ENCODE results near the gene DPF3. TPM values are rescaled to one million over a fixed set of nuclear protein-coding genes. Genes with fewer than 3 reads are reported as not detected.
A peak's percentile ranks its signal among the peaks of the same experiment; 100 is the strongest.

DPF3 gene
- total and polyA plus RNA-seq, 2 donors (not counting 1 experiment from before 2014, with no cell fraction given) = 7.6 to 13.7 TPM

DNA sequence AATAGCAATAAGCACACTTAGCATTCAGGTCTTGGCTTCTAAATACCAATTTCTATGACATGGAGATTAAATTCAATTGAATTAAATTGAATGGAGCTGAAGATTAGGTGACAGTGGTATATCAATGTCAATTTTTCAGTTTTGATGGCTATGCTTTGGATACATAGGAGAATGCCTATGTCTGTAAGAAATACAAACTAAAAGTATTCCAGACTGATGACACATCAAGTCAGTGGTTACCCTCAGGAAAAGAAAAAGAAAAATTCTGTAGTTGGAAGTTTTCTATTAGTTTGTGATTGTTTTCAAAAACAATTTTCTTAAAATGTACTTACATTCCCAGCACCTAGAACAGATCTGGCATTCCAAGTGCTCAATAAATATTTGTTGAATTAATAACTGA, 27.5 kb upstream of the DPF3 start:
- TF ChIP-seq, protein P1, sequence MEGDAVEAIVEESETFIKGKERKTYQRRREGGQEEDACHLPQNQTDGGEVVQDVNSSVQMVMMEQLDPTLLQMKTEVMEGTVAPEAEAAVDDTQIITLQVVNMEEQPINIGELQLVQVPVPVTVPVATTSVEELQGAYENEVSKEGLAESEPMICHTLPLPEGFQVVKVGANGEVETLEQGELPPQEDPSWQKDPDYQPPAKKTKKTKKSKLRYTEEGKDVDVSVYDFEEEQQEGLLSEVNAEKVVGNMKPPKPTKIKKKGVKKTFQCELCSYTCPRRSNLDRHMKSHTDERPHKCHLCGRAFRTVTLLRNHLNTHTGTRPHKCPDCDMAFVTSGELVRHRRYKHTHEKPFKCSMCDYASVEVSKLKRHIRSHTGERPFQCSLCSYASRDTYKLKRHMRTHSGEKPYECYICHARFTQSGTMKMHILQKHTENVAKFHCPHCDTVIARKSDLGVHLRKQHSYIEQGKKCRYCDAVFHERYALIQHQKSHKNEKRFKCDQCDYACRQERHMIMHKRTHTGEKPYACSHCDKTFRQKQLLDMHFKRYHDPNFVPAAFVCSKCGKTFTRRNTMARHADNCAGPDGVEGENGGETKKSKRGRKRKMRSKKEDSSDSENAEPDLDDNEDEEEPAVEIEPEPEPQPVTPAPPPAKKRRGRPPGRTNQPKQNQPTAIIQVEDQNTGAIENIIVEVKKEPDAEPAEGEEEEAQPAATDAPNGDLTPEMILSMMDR (conservative IDR thresholded peaks at IDR 0.05 in 1 of 2, IDR thresholded peaks at IDR 0.05 in 1 of 2; ENCODE audit: low read depth in 1 of 2, low read length in 2 of 2) = no peak
- TF ChIP-seq EZH2 (IDR thresholded peaks at IDR 0.05; ENCODE audit: low read length, missing control alignments) = no peak
- no peaks in the 10 kb centered on the region for H3K27me3 ChIP-seq (ENCODE audit: control insufficient read depth, insufficient read depth, low read length)
- no peak overlapping the region for H2AFZ ChIP-seq (ENCODE audit: low read length)
- H3K36me3 ChIP-seq (ENCODE audit: control insufficient read depth, insufficient read depth, low read length) = no peaks in the 10 kb centered on the region
- H4K20me1 ChIP-seq (ENCODE audit: control insufficient read depth, extremely low read depth, insufficient read depth, low read length) = no peaks in the 10 kb centered on the region
- H3K4me1 ChIP-seq (ENCODE audit: control insufficient read depth, extremely low read depth, insufficient read depth, low read length) = peaks cover 4% of the 10 kb centered on the region
- H3K79me2 ChIP-seq (ENCODE audit: control insufficient read depth, insufficient read depth, low read length) = no peaks in the 10 kb centered on the region
- H3K4me3 ChIP-seq (replicated peaks in 1 of 4; ENCODE audit: control extremely low read depth in 1 of 4, insufficient read depth in 1 of 4, low read depth in 3 of 4, low read length in 4 of 4) = no peak overlapping the region
- no peaks in the 10 kb centered on the region for H3K9me3 ChIP-seq (ENCODE audit: control insufficient read depth, insufficient read depth, low read depth, low read length)
- H3K9ac ChIP-seq (ENCODE audit: insufficient read depth, low read length) = no peak overlapping the region
- H3K27ac ChIP-seq (ENCODE audit: insufficient read depth, low read length) = no peak overlapping the region
- H3K4me2 ChIP-seq (ENCODE audit: extremely low read depth, insufficient read depth, low read length) = no peak overlapping the region
- DNase-seq (ENCODE audit: low read depth in 2 of 2) = peak in 1 of 2 donors; percentile 20

DNA sequence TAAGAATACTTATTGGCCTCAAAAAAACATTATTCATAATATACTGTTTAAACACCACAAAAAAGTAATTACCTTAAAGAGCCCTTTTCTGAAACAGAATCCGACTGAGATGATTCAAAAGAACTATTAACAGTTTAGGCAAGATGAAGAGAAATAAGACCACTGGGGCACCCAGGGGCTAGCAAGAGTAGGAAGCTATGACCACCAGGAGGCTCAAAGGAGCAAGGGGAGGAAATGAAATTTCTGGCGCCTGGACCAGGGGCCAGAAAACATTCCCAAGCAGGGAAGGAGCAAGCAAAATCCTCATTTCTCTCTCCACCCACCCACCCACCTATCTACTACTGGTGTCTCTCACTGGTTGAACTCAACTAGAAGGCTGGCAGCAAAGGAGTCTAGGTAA, 26.1 kb upstream of the DPF3 start:
- no peak overlapping the region for H3K4me3 ChIP-seq (replicated peaks in 1 of 4; ENCODE audit: control extremely low read depth in 1 of 4, insufficient read depth in 1 of 4, low read depth in 3 of 4, low read length in 4 of 4)
- no peak for DNase-seq (ENCODE audit: low read depth in 2 of 2)
- H2AFZ ChIP-seq (ENCODE audit: low read length) = no peak overlapping the region
- H3K27ac ChIP-seq (ENCODE audit: insufficient read depth, low read length) = no peak overlapping the region
- TF ChIP-seq, protein P1 (conservative IDR thresholded peaks at IDR 0.05 in 1 of 2, IDR thresholded peaks at IDR 0.05 in 1 of 2; ENCODE audit: low read depth in 1 of 2, low read length in 2 of 2) = no peak
- TF ChIP-seq EZH2 (IDR thresholded peaks at IDR 0.05; ENCODE audit: low read length, missing control alignments) = no peak
- no peak overlapping the region for H3K4me2 ChIP-seq (ENCODE audit: extremely low read depth, insufficient read depth, low read length)
- no peaks in the 10 kb centered on the region for H3K4me1 ChIP-seq (ENCODE audit: control insufficient read depth, extremely low read depth, insufficient read depth, low read length)
- no peaks in the 10 kb centered on the region for H3K36me3 ChIP-seq (ENCODE audit: control insufficient read depth, insufficient read depth, low read length)
- no peaks in the 10 kb centered on the region for H3K79me2 ChIP-seq (ENCODE audit: control insufficient read depth, insufficient read depth, low read length)
- no peaks in the 10 kb centered on the region for H3K9me3 ChIP-seq (ENCODE audit: control insufficient read depth, insufficient read depth, low read depth, low read length)
- no peaks in the 10 kb centered on the region for H4K20me1 ChIP-seq (ENCODE audit: control insufficient read depth, extremely low read depth, insufficient read depth, low read length)
- no peak overlapping the region for H3K9ac ChIP-seq (ENCODE audit: insufficient read depth, low read length)
- H3K27me3 ChIP-seq (ENCODE audit: control insufficient read depth, insufficient read depth, low read length) = no peaks in the 10 kb centered on the region

DNA sequence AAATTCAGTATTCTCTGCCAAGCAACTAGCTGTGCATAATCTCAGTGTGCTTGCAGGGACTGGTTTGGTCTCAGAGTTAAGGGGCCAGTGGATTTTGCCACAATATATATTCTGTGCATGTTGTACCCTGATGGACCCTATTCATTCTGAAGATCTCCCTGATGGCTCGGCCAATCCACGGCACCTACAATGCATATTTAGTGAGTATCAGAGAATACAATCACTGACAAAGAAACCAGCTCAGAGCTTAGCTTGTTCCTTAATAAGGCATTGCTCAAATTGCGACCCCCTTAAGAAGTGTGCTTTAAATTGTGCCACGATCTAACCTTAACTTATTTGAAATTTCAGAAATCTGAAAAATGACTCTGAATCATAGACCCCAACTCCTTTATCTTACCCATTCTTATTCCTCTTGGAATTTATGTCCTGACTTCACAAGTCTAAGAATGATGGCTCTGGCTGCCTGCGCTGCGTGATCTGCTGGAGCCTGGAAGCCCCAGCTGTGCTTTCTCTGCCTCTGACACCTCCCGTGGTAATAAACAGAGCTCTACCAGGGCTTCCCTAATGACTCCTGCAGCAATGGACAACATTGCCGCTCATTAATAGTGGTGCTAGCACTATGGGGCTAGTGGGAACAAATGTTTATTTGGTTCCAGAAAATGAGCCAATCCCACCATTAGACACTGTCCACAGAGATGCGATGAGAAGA, 23.3 kb upstream of the DPF3 start:
- H3K9ac ChIP-seq (ENCODE audit: insufficient read depth, low read length) = no peak overlapping the region
- no peak overlapping the region for H3K27ac ChIP-seq (ENCODE audit: insufficient read depth, low read length)
- TF ChIP-seq, protein P1 (conservative IDR thresholded peaks at IDR 0.05 in 1 of 2, IDR thresholded peaks at IDR 0.05 in 1 of 2; ENCODE audit: low read depth in 1 of 2, low read length in 2 of 2) = no peak
- TF ChIP-seq EZH2 (IDR thresholded peaks at IDR 0.05; ENCODE audit: low read length, missing control alignments) = no peak
- H3K79me2 ChIP-seq (ENCODE audit: control insufficient read depth, insufficient read depth, low read length) = no peaks in the 10 kb centered on the region
- H3K4me3 ChIP-seq (replicated peaks in 1 of 4; ENCODE audit: control extremely low read depth in 1 of 4, insufficient read depth in 1 of 4, low read depth in 3 of 4, low read length in 4 of 4) = no peak overlapping the region
- peak in 1 of 2 donors; percentile 6 for DNase-seq (ENCODE audit: low read depth in 2 of 2)
- H3K27me3 ChIP-seq (ENCODE audit: control insufficient read depth, insufficient read depth, low read length) = no peaks in the 10 kb centered on the region
- H3K36me3 ChIP-seq (ENCODE audit: control insufficient read depth, insufficient read depth, low read length) = no peaks in the 10 kb centered on the region
- H3K9me3 ChIP-seq (ENCODE audit: control insufficient read depth, insufficient read depth, low read depth, low read length) = no peaks in the 10 kb centered on the region
- no peak overlapping the region for H3K4me2 ChIP-seq (ENCODE audit: extremely low read depth, insufficient read depth, low read length)
- H3K4me1 ChIP-seq (ENCODE audit: control insufficient read depth, extremely low read depth, insufficient read depth, low read length) = no peaks in the 10 kb centered on the region
- no peak overlapping the region for H2AFZ ChIP-seq (ENCODE audit: low read length)
- no peaks in the 10 kb centered on the region for H4K20me1 ChIP-seq (ENCODE audit: control insufficient read depth, extremely low read depth, insufficient read depth, low read length)

Data from fibroblast of lung (primary cell).